GM03348 (cell line): Measurements from ENCODE around the gene UGDH.
"Not testable (repeated sequence)": the region's sequence is repeated elsewhere in the genome, so short reads cannot be mapped to it uniquely, and the experiment has no call there.

Source experiments
- DNase-seq: peaks from one replicate; pipeline ENCODE4 v3.0.0; 2012; ENCODE audit warnings: low spot score

UGDH gene

GRCh38 chr4:39494354-39494753, 32.9 kb downstream of the UGDH start:
- no peak for DNase-seq

- no peak for DNase-seq
Observed at GRCh38 chr4:39490322-39490721, 36.9 kb downstream of the UGDH start.

- no peak for DNase-seq
Observed at GRCh38 chr4:39486221-39486804, 40.9 kb downstream of the UGDH start.

GRCh38 chr4:39484582-39485272, 42.5 kb downstream of the UGDH start:
- no peak for DNase-seq

- DNase-seq, result no peak
Observed at GRCh38 chr4:39480902-39481695, 46.1 kb downstream of the UGDH start.

- DNase-seq, result no peak
Observed at GRCh38 chr4:39480251-39480650, 47.0 kb downstream of the UGDH start.

GRCh38 chr4:39476187-39476895, 50.9 kb downstream of the UGDH start:
- no peak for DNase-seq

GRCh38 chr4:39472396-39472795, 54.8 kb downstream of the UGDH start:
- peak; percentile 32 for DNase-seq

GRCh38 chr4:39470402-39470801, 56.8 kb downstream of the UGDH start:
- no peak for DNase-seq

- peak; percentile 63 for DNase-seq
Observed at GRCh38 chr4:39469429-39470077, 57.7 kb downstream of the UGDH start.

- DNase-seq, result no peak
Observed at GRCh38 chr4:39467464-39467863, 59.8 kb downstream of the UGDH start.

GRCh38 chr4:39466747-39467146, 60.5 kb downstream of the UGDH start:
- DNase-seq, result no peak

GRCh38 chr4:39464886-39465501, 62.2 kb downstream of the UGDH start:
- peak; percentile 80 for DNase-seq

GRCh38 chr4:39458505-39459300, 68.5 kb downstream of the UGDH start, which contains the start of the genes LIAS and RPL9:
LIAS (plus strand) TSS chr4:39459056; CDS start chr4:39459118, 62 bp downstream.
RPL9 (minus strand) TSS chr4:39458922; CDS start chr4:39458439, 483 bp downstream.
- DNase-seq, result peak; percentile 96

- DNase-seq, result not testable (repeated sequence)
Observed at GRCh38 chr4:39458161-39458504, 69.1 kb downstream of the UGDH start.

GRCh38 chr4:39456946-39457763, 70.1 kb downstream of the UGDH start:
- no peak for DNase-seq

- DNase-seq, result no peak
Observed at GRCh38 chr4:39455486-39455885, 71.8 kb downstream of the UGDH start.

- no peak for DNase-seq
Observed at GRCh38 chr4:39453738-39454137, 73.5 kb downstream of the UGDH start.

- DNase-seq, result no peak
Observed at GRCh38 chr4:39452860-39453587, 74.2 kb downstream of the UGDH start.
